ENCODE results near the gene ULK1.
A peak's percentile ranks its signal among the peaks of the same experiment; 100 is the strongest.

Gene ULK1

DNA sequence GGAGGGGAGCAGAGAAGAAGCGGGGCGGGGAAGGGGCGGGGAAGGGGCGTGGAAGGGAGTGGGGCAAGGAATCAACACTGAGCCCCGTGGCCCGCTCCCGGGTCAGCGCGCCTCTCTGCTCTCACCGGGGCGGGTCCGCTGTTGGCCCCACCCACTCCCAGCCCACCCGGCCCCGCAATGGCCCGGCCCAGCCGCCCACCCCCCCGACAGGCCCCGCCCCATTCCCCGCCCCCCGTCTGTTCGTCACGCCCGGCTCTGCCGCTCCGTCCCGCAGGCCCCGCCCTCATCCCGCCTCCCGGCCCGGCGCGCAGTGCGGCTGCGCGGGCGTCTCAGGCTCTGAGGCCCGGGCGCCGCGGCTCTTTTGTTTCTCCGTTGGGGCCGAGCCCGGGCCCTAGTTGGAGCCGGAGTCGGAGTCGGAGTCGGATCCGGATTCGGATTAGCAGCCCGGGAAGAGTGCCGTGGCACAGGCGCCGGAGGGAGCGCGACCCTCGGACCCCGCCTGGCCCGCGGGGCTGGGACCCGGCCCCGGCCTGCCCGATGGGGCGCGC lies at the start of gene ULK1:
TSS of gene ULK1 (plus strand) at position 310 of the 548 bp plus-strand sequence. CDS start 380 bp downstream, outside the sequence.
- FAIRE-seq (no peak), DNase-seq (ENCODE audit: low spot score) (peak; percentile 61)

DNA sequence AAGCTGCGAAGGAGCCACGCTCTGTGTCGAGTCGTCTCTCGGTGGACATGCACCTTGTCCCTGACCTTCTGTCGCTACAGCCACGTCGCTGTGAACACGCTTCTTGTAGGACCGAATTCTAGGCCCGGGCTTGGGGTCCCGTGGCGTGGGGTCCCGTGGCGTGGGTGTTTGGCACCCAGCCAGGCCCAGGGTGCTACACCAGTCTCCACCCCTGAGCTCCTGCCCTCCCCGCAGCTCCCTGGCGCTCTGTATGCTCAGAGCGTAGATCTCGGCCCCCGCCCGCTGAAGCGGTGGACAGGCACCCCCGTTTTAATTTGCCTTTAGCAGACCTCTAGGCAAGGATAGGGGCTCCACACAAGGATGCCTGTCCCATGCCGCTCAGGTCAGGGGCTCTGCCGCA lies 49.8 kb upstream of the ULK1 start:
- FAIRE-seq (no peak), DNase-seq (ENCODE audit: low spot score) (no peak)

DNA sequence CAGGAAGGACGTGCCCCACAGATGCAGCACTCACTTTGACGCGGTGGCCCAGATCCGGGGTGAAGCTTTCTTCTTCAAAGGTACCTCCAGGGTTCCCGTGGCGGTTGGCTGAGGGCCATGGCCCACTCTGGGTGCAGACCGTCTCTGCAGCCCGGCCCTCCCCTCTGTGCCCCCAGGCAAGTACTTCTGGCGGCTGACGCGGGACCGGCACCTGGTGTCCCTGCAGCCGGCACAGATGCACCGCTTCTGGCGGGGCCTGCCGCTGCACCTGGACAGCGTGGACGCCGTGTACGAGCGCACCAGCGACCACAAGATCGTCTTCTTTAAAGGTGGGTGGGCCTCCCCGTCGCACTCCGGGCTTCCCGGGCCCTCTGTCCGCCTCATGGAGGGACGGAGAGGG lies 49.3 kb upstream of the ULK1 start:
- FAIRE-seq (no peak), DNase-seq (ENCODE audit: low spot score) (no peak)

DNA sequence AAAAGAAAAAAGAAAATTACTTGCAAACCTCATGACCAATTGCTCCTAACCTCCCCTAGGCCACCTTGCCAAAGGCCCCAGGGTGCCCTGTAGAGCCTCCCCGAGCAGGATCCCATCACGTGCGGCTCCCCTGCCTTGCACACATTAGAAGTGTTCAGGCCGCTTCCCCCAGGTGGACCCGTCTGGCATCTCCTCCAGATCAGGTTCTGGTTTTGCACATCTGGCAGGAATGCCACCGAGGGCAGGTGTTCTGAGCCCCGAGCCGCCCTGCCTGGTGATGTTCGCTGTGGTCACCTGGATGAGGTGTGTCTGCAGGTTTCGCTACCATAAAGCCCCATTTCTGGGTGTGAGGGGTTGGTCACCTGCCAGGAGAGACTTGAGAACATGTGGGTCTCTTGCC lies 47.0 kb upstream of the ULK1 start:
- DNase-seq (ENCODE audit: low spot score) (no peak), FAIRE-seq (no peak)

DNA sequence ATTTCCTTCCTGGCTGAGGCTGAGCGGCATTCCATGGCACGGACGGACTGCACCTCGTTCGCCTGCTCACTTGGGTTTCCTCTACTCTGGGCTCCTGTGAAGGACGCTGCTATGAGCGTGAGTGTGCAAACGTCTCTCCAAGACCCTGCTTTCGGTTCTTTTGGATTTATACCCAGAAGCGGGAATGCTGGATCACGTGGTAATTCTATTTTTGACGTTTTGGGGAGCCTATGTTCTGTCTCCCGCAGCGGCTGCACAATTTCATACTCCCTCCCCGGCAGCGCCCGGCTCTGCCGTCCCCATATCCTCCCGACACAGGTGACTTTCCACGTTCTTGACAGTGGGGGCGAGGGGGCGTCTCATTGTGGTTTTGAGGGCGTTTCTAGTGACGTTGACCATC lies 45.7 kb upstream of the ULK1 start:
- FAIRE-seq (no peak), DNase-seq (ENCODE audit: low spot score) (no peak)

DNA sequence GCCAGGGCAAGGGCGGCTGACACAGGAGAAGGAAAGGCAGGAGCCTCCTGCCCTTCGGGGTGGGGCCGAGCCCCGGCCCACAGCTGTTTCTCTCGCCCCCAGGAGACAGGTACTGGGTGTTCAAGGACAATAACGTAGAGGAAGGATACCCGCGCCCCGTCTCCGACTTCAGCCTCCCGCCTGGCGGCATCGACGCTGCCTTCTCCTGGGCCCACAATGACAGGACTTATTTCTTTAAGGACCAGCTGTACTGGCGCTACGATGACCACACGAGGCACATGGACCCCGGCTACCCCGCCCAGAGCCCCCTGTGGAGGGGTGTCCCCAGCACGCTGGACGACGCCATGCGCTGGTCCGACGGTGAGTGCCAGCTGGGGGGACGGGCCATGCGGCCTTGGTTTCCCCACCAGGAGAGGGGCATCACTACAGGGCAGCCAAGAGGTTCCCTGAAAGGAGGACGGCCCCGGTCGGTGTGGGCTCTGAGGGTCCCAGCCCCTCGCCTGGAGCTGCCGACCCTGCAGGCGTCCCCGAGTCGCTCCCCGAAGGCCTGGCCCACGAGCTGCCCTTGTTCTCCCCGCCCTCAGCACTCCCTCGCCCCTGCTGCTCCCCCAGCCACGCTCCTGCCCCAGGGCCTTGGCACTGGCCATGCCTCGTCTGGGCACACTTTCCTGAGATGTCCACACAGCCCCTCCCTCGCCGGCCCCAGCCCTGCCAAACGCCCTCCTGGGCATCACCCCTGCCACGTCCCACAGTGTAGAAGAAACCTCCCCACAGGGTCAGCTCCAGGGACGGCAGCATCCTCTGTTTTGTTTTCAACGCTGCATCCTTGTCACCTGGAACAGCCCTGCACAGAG lies 44.5 kb upstream of the ULK1 start:
- no peak for FAIRE-seq
- DNase-seq (ENCODE audit: low spot score), result no peak

DNA sequence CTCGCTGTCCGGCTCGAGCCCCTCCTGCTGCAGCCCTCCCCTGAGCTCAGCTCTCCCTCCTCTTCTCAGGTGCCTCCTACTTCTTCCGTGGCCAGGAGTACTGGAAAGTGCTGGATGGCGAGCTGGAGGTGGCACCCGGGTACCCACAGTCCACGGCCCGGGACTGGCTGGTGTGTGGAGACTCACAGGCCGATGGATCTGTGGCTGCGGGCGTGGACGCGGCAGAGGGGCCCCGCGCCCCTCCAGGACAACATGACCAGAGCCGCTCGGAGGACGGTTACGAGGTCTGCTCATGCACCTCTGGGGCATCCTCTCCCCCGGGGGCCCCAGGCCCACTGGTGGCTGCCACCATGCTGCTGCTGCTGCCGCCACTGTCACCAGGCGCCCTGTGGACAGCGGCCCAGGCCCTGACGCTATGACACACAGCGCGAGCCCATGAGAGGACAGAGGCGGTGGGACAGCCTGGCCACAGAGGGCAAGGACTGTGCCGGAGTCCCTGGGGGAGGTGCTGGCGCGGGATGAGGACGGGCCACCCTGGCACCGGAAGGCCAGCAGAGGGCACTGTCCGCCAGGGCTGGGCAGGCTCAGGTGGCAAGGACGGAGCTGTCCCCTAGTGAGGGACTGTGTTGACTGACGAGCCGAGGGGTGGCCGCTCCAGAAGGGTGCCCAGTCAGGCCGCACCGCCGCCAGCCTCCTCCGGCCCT lies 43.4 kb upstream of the ULK1 start:
- DNase-seq (ENCODE audit: low spot score), result peak; percentile 73

DNA sequence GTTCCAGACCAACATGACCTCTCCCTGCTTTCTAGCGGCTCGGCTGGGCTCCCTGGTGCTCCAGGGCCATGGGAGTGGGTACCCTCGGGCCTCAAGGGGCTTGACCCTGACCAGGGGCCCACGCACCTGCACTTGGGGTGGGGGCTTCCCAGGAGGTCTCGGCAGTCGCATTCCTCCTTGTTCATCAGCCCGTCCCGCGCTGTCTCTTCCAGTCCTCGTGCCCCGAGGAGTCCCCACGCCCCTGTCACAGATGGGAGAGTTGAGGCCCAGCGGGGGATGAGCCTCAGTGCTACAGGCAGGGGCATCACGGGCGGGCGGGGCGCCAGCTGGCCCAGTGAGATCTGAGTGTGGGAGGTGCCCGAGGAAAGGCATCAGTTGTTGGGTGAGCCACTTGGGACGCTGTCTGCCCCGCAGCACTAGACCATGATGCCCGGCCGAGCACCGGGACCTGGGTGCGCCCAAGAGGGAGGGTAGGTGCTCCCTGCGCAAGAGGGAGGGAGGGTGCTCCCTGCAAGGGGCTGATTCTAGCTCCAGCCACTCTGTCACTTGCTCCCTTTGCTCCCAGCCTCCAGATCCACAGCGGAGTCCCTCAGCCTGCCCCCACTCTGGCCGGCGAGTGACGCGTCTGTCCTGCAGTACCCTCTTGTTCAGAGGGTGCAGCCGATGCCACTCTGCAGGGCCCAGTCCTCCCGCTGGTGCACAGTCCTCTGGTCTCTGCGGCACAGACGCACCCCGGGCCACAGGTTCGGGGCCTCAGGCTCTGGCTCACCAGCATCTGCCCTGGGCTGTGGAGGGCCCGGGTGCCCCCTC lies 42.5 kb upstream of the ULK1 start:
- DNase-seq (ENCODE audit: low spot score) (peak; percentile 56), FAIRE-seq (no peak)

More for the DNA sequence above, 43.4 kb upstream of the ULK1 start:
- FAIRE-seq, result no peak

DNA sequence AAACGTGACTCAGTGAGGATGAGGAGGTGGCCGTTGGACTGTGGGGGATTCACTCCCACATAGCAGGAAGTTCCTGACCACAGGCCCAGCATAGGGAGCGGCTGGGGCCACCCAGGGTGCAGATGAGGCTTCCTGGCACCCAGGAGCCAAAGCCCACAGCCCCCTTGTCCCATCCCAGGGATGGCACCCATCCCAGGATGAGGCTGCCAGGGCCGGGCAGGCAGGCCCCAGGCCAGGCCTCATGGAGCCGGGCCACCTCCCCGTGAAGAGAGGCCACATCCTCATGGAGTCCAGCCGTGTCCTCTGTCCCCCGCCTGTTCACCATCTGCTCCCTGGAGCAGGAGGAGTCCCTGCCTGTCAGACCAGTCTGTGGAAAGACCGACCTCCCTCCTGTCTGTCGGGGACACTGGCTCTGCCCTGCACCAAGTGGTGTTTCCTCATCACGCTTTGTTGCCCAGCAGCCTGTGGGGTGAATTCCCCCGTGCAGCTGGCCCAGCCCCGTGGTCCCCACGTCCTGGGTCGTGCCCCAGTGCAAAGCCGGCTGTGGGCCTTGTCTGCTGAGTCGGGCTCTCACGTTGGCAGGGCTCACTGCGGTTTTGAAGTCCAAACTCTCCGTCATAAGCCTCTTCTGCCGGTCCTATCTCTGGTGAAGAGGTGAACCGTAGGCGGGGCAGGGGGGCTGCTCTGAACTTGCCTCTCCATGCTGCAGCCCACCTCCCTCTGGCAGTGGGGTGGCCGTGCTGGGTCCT lies 41.7 kb upstream of the ULK1 start:
- DNase-seq (ENCODE audit: low spot score), result peak; percentile 83
- FAIRE-seq, result peak; percentile 73

DNA sequence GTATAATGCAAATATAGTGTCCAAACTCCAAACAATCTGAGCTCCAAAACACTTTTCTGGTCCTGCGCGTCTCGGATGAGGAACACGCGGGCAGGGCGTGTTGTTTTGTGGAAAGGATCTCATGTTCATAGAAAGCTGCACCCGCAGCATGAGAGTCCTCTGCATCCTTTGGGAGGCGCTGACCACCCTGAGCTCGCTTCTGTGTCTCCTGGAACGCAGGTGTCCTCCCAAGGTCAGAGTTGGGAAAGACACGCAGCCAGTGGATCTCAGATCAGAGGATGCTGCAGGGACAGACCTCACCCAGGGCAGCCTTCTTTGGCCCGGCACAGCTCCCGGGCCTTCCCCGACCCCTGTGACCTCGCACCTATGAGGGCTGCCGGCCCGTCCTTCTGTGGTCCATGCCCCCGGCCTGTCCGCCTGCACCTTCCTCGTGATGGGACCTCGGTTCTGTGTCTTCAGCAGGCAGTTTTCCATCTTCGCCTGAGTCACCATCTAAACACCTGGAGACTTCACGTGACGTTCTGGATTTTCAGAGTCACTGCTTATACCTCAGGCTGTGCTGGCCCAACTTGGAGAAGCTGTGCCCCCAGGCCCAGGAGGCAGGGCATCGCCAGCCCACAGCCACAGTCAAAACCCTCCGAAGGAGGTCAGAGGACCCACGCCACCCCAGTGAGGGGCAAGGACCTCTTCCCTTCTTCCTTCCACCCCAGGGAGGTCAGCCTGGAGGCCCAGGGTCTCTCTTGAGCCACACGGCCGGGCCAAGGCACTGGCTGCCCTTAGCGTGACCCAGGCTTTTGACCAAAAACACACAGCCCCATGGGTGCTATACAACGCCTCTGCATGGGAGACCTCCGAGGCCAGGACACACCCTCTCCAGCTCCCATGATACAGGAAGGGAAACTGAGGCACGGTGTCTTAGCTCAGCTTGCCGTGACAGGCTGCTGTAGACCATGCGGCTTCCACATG lies 40.3 kb upstream of the ULK1 start:
- no peak for DNase-seq (ENCODE audit: low spot score)
- FAIRE-seq, result no peak

DNA sequence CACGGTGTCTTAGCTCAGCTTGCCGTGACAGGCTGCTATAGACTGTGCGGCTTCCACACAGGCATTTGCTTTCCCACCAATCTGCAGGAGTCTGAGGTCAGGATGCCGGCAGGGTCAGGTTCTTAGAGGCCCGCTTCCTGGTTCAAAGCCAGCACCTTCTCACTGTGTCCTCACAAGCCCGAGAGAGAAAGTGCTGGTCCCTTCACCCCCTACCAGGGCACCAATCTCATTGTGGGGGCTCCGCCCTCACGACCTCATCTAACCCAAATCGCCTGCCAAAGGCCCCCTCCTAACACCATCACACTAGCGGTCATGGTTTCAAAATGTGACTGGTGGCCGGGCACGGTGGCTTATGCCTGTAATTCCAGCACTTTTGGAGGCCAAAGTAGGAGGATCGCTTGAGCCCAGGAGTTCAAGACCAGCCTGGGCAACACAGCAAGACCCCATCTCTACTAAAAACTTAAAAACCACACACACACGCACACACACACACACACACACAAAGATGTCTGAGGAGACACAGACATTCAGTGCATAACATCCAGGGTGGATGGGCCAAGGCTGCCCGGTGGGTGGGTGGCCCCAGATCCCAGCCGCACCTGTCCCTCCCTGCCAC lies 39.5 kb upstream of the ULK1 start:
- DNase-seq (ENCODE audit: low spot score) (no peak), FAIRE-seq (no peak)

DNA sequence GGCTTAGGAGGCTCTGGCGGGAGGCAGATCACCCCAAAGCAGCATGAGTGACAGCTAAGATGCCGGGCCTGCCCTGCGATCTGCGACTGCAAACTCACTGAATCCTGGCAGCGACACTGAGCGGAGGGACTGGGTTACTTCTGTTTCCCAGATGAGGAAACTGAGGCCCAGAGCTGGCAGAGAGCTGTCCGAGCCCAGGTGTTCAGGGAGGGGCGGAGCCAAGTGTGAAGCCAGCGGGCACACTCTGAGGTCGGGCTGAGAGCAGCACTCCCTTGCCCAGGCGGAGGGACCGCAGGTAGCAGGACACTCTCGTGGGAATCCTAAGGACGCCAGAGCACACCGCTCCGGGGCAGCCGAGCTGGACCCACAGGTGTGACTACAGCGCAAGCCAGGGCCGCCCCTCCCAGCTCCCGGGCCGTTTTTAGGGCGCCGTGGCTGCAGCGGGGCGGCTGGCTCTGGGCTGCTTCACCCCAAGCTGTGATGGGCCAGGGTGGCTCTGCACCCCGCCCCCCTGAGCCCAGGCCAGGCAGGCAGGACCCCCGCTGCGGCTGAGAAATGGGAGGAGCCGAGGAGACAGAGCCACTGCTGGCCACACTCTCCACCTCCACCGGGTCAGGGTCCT lies 38.8 kb upstream of the ULK1 start:
- FAIRE-seq (no peak), DNase-seq (ENCODE audit: low spot score) (no peak)

DNA sequence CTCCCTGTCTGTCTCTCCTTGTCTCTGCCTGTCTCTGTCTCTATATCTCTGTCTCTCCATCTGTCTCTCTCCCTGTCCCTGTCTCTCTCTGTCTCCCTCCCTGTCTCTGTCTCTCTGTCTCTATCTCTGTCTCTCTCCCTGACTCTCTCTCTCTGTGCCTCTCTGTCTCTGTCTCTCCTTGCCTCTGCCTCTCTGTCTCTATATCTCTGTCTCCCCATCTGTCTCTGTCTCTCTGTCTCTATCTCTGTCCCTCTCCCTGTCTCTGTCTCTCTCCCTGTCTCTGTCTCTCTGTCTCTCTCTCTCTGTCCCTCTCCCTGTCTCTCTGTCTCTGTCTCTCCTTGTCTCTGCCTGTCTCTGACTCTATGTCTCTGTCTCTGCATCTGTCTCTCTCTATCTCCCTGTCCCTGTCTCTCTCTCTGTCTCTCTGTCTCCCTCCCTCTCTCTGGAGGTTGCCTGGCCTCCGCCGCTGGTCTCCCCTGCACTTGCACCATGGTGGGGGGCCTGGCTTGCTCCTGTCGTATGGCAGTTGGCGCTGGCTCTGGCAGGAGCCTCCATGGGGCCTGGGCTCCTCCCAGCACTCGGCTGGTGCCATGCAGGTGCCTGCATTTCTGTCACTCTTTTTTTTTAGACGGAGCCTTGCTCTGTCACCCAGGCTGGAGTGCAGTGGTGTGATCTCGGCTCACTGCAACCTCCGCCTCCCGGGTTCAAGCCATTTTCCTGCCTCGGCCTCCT lies 37.9 kb upstream of the ULK1 start:
- no peak for DNase-seq (ENCODE audit: low spot score)
- no peak for FAIRE-seq

DNA sequence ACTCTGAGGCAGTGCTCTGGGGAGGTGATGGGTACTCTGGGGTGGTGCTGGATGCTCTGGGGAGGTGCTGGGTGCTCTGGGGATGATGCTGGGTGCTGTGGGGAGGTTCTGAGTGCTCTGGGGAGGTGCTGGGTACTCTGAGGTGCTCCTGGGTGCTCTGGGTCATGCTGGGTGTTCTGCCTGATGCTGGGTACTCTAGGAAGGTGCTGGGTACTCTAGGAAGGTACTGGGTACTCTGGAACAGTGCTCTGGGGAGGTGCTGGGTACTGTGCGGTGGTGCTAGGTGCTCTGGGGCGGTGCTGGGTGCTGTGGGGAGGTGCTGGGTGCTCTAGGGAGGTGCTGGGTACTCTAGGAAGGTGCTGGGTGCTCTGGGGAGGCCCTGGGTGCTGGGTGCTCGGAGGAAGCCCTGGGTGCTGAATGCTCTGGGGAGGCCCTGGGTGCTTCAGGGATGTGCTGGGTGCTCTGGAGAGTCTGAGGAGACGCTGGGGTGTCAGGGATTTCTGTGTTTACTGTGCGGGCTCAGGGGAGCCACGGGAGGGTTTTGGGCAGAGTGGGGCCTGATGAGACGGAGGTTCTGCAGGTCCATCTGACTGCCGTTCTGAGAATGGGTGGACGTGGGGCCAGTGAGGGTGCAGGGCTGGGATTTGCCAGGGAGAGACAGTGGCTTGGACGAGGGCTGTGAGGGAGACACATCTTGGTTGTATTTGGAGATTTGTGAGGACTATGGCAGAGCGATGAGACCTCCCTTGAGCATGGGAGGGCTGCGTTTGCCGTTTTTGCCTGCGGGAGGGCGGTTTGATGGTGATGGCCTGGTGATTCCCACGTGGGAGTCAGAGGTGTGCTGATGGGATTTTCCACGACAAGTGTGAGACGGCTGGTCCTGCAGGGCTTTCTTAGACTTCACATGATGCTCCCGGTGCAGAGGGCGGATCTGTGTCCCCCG lies 36.2 kb upstream of the ULK1 start:
- no peak for FAIRE-seq

DNA sequence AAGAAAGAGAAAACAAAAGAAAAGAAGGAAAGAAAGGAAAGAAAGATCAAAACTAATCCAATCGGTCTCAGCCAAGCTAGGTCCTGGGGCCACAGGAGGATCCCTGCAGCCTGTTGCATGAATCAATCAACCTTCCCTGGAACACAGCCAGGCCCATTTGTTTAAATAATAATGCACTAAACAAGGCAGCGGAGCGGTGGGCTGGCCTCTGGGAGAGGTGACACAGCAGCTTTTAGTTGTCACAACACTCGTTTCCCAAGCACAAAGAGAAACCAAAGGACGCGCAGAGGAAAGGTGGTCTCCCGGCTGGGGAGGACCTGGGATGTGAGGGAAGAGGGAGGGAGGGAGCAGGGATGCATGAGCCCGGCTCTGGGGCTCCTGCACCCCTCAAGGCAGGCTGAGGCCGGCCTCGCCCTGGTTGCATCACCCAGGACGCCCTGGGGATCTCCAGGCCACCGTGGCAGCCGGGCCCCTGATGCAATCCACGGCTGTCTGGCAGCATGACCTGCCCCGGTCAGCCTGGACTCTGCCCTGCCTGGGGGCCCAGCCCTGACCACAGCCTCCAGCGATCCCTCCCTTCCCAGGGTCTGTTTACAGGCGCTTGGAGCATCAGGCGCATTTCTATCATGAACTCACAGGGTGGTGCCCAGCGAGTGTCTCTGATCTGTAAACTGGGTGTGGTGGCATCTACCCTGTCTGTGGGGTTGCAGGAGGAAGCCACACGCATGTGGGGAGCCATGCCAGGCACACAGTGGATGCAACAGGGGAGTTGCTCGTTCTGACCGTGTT lies 33.8 kb upstream of the ULK1 start:
- DNase-seq (ENCODE audit: low spot score) (peak; percentile 83), FAIRE-seq (peak; percentile 51)

More for the DNA sequence above, 36.2 kb upstream of the ULK1 start:
- no peak for DNase-seq (ENCODE audit: low spot score)

Measured in RCC 7860 (cell line).